ENCODE measurements around the gene SKA1.

The SKA1 gene, protein sequence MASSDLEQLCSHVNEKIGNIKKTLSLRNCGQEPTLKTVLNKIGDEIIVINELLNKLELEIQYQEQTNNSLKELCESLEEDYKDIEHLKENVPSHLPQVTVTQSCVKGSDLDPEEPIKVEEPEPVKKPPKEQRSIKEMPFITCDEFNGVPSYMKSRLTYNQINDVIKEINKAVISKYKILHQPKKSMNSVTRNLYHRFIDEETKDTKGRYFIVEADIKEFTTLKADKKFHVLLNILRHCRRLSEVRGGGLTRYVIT

DNA sequence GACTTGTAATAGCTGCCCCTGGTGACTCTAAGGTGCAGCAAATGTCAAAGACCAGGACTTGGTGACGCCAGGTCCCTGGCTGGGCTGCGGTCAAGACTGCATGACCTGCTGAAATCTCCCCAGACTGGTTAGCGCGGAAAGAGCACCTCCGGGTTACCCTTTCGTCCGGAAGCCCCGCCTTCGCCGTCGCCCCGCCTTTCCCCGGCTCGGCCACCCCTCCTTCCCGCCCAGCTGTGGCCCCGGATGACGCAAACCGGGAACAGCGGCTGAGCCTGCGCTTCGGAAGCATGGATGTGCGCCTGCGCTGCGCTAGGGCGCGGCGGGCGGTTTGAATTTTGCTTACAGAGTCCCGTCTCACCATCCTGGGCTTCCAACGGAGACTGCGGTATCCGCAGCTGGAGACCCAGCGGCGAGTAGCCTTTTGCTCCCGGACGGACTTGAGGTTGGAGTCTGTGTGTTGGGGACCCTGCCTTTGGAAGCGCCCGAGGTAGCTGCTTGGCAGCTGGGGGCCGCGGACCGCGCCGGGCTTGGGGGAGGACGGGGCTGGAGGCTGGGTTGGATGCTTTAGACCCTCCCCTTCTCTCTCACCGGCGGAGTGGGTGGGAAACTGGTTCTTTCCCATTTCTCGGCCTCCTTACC lies at the start of gene SKA1:
TSS of gene SKA1 (plus strand) at position 294 of the 639 bp plus-strand sequence. CDS start 785 bp downstream, outside the sequence.
- no peak for TF ChIP-seq CTCF (IDR thresholded peaks at IDR 0.05; ENCODE audit: borderline replicate concordance, control extremely low read depth, extremely low read depth, insufficient read depth, missing control alignments)
- in situ Hi-C loops (cut with MboI; ENCODE audit: low sequenced_read_pairs, unreplicated experiment): loop anchor here (25.0 kb wide), 1 partner anchor 363 kb away; no protein-coding TSS in a partner anchor

GRCh38 chr18:50327983-50328382 lies 46.9 kb upstream of the SKA1 start:
- DNase-seq (ENCODE audit: low spot score): no peak
- in situ Hi-C loops (cut with MboI; ENCODE audit: low sequenced_read_pairs, unreplicated experiment): no loop called here
- TF ChIP-seq CTCF (IDR thresholded peaks at IDR 0.05; ENCODE audit: borderline replicate concordance, control extremely low read depth, extremely low read depth, insufficient read depth, missing control alignments): no peak

More for the DNA sequence above, at the start of gene SKA1:
- DNase-seq (ENCODE audit: low spot score): peak; percentile 99

- TF ChIP-seq CTCF (IDR thresholded peaks at IDR 0.05; ENCODE audit: borderline replicate concordance, control extremely low read depth, extremely low read depth, insufficient read depth, missing control alignments): no peak
- DNase-seq (ENCODE audit: low spot score): no peak
- in situ Hi-C loops (cut with MboI; ENCODE audit: low sequenced_read_pairs, unreplicated experiment): no loop called here
These were observed 44.7 kb upstream of the SKA1 start for GRCh38 chr18:50330176-50330575.

- no peak for TF ChIP-seq CTCF (IDR thresholded peaks at IDR 0.05; ENCODE audit: borderline replicate concordance, control extremely low read depth, extremely low read depth, insufficient read depth, missing control alignments)
- no peak for DNase-seq (ENCODE audit: low spot score)
- in situ Hi-C loops (cut with MboI; ENCODE audit: low sequenced_read_pairs, unreplicated experiment): no loop called here
These were observed 43.2 kb upstream of the SKA1 start for GRCh38 chr18:50331691-50332090.

DNA sequence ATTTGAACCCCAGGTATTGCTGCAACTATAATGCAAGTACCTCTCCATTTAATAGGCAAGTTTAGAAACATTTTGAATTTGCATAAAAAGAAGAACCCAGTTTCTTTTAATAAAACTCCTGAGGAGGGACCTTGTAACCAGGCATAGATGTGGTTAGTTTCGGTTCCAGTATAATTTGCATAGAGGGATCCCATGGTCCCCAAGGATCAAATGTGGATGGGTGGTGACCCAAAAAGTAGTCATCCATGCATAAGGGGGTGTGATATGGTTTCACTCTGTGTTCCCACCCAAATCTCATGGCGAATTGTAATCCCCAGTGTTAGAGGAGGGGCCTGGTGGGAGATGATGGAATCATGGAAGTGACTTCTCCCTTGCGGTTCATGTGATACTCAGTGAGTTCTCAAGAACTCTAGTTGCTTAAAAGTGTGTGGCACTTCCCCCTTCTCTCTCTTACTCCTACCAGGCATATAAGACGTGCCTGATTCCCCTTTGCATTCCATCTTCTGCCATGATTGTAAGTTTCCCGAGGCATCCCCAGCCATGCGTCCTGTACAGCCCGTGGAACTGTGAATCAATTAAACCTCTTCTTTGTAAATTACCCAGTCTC lies 40.2 kb upstream of the SKA1 start:
- TF ChIP-seq CTCF (IDR thresholded peaks at IDR 0.05; ENCODE audit: borderline replicate concordance, control extremely low read depth, extremely low read depth, insufficient read depth, missing control alignments): no peak
- DNase-seq (ENCODE audit: low spot score): no peak

GRCh38 chr18:50338122-50338521 lies 36.7 kb upstream of the SKA1 start:
- in situ Hi-C loops (cut with MboI; ENCODE audit: low sequenced_read_pairs, unreplicated experiment): no loop called here
- DNase-seq (ENCODE audit: low spot score): no peak
- no peak for TF ChIP-seq CTCF (IDR thresholded peaks at IDR 0.05; ENCODE audit: borderline replicate concordance, control extremely low read depth, extremely low read depth, insufficient read depth, missing control alignments)

More for the DNA sequence above, 40.2 kb upstream of the SKA1 start:
- in situ Hi-C loops (cut with MboI; ENCODE audit: low sequenced_read_pairs, unreplicated experiment): no loop called here
